T-helper 9 cell (primary cell): ENCODE results near the gene KRT71.

Experiments used
- DNase-seq: peaks from one replicate; pipeline ENCODE4 v3.0.0-alpha.2; 2020

KRT71 gene

DNA sequence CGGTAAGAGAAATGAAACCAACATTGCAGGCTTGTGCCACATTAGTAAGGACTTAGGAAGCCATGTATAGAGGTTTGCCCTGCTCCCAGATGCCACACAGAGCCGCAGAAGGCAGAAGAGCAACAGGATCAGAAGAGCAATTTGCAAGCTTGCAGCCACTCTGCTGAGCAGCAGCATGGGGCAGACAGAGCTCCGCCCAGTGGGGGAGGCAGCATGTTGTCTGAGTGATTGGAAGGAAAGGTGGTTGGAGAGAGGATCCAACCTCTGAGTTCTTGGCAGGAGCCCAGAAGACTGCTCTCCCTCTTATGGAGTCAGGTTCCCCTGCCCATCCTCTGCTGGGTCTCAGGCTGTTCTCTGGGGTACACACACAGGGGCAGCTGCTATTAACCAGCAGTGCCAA lies 57.6 kb downstream of the KRT71 start:
- DNase-seq, result no peak

DNA sequence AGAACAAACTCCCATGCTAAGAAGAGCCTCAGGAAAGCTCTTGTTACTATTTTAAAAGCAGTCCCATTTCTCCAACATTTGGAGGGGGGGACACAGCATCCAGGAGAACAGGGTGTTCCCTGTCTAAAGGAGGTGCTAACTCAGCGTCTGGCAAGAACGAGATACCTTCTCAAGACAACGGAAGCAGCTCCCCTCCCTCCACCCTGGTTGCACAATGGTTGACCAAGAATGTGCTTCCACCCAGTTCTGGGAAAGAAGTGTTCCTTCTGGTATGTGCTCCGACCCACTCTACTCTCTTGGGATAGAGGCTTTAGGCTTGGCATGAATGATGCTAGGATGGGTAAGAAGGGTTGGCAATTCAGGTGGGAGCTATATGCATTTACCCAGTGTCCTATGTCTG lies 58.4 kb downstream of the KRT71 start:
- DNase-seq, result no peak

DNA sequence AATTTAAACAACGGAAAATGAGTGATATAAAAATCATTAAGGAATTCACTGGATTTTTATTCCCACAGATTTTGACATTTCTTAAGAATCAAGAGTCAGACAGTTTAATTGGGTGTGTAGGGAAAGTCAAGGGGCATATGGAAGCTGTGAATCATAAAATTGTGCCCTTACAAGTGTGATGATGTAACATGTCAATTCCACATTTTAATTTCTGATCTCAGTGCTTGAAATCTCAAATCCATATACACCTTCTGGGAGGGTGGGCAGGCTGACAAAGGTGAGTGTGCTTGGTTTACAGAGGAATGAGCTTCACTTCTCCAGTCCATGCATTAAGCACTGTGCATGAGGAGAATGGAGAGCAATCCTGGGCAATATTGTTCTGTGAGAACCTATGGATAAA lies 58.8 kb downstream of the KRT71 start:
- no peak for DNase-seq
